ENCODE results near the gene B3GAT2. TPM values are rescaled to one million over a fixed set of nuclear protein-coding genes. Genes with fewer than 3 reads are reported as not detected.
"Not testable (repeated sequence)": the region's sequence is repeated elsewhere in the genome, so short reads cannot be mapped to it uniquely, and the experiment has no call there.

Gene B3GAT2
- total RNA-seq, 4 donors from 2014 or later: not detected

GRCh38 chr6:70954750-70955149 lies 2.1 kb downstream of the B3GAT2 start:
- H3K27ac ChIP-seq: no peak overlapping the region
- no peaks in the 10 kb centered on the region for H3K36me3 ChIP-seq
- intact Hi-C loops (cut with DNase I; ENCODE audit: low total_unique reads) (loop anchor here (5.0 kb wide), 1 partner anchor 247 kb away; no protein-coding TSS in a partner anchor), in situ Hi-C loops (cut with MboI; ENCODE audit: low sequenced_read_pairs in 4 of 4) (no loop called here)
- H3K4me3 ChIP-seq: peak overlapping the region in 1 of 4 donors; percentile 78
- H3K9me3 ChIP-seq: no peaks in the 10 kb centered on the region
- ATAC-seq: no peak
- no peak for DNase-seq
- H3K4me1 ChIP-seq: peaks cover 3 to 21% of the 10 kb centered on the region in 2 donors
- no peak for TF ChIP-seq POLR2A (IDR thresholded peaks at IDR 0.05)
- peaks cover 26 to 36% (median 36%) of the 10 kb centered on the region in 3 donors for H3K27me3 ChIP-seq

GRCh38 chr6:70954176-70954575 lies 2.7 kb downstream of the B3GAT2 start:
- Histone ChIP-seq H3K36me3 (no peaks in the 10 kb centered on the region), H3K9me3 (no peaks in the 10 kb centered on the region), H3K4me3 (no peak overlapping the region), H3K27me3 (peaks cover 26 to 36% (median 33%) of the 10 kb centered on the region in 3 donors), H3K4me1 (peaks cover 3 to 21% of the 10 kb centered on the region in 2 donors), H3K27ac (no peak overlapping the region)
- TF ChIP-seq POLR2A (IDR thresholded peaks at IDR 0.05) (no peak), CTCF (IDR thresholded peaks at IDR 0.05 in 4 of 5, conservative IDR thresholded peaks at IDR 0.05 in 1 of 5) (no peak)
- intact Hi-C loops (cut with DNase I; ENCODE audit: low total_unique reads) (no loop called here), in situ Hi-C loops (cut with MboI; ENCODE audit: low sequenced_read_pairs in 4 of 4) (no loop called here)
- no peak for DNase-seq
- no peak for ATAC-seq

- ATAC-seq (no peak), DNase-seq (no peak)
- intact Hi-C loops (cut with DNase I; ENCODE audit: low total_unique reads): no loop called here
- Histone ChIP-seq H3K4me1 (peaks cover 3 to 21% of the 10 kb centered on the region in 2 donors), H3K27ac (no peak overlapping the region), H3K9me3 (no peaks in the 10 kb centered on the region), H3K27me3 (peaks cover 26 to 33% (median 32%) of the 10 kb centered on the region in 3 donors), H3K4me3 (no peak overlapping the region), H3K36me3 (no peaks in the 10 kb centered on the region)
- in situ Hi-C loops (cut with MboI; ENCODE audit: low sequenced_read_pairs in 4 of 4): no loop called here
- no peak for TF ChIP-seq POLR2A (IDR thresholded peaks at IDR 0.05)
- no peak for TF ChIP-seq CTCF (IDR thresholded peaks at IDR 0.05 in 4 of 5, conservative IDR thresholded peaks at IDR 0.05 in 1 of 5)
These were observed 4.2 kb downstream of the B3GAT2 start for GRCh38 chr6:70952608-70953165.

- ATAC-seq; H3K27me3 ChIP-seq; in situ Hi-C loops (cut with MboI; ENCODE audit: low sequenced_read_pairs in 4 of 4); H3K4me1 ChIP-seq; H3K27ac ChIP-seq; H3K4me3 ChIP-seq; intact Hi-C loops (cut with DNase I; ENCODE audit: low total_unique reads); H3K36me3 ChIP-seq; DNase-seq; H3K9me3 ChIP-seq: not testable (repeated sequence)
These were observed 12.5 kb downstream of the B3GAT2 start for GRCh38 chr6:70944321-70944720.

GRCh38 chr6:70933853-70934252 lies 23.0 kb downstream of the B3GAT2 start:
- intact Hi-C loops (cut with DNase I; ENCODE audit: low total_unique reads): no loop called here
- Histone ChIP-seq H3K36me3 (no peaks in the 10 kb centered on the region), H3K27me3 (no peaks in the 10 kb centered on the region), H3K9me3 (no peaks in the 10 kb centered on the region), H3K4me1 (no peaks in the 10 kb centered on the region), H3K27ac (no peak overlapping the region), H3K4me3 (no peak overlapping the region)
- ATAC-seq (no peak), DNase-seq (no peak)
- in situ Hi-C loops (cut with MboI; ENCODE audit: low sequenced_read_pairs in 4 of 4): no loop called here
- TF ChIP-seq CTCF (IDR thresholded peaks at IDR 0.05 in 4 of 5, conservative IDR thresholded peaks at IDR 0.05 in 1 of 5) (no peak), POLR2A (IDR thresholded peaks at IDR 0.05) (no peak)

- ATAC-seq: no peak
These were observed 51.1 kb downstream of the B3GAT2 start for GRCh38 chr6:70905742-70906141.

More at GRCh38 chr6:70905742-70906141, 51.1 kb downstream of the B3GAT2 start:
- Histone ChIP-seq H3K27ac (no peak overlapping the region), H3K4me3 (no peak overlapping the region), H3K27me3 (no peaks in the 10 kb centered on the region), H3K4me1 (no peaks in the 10 kb centered on the region), H3K36me3 (no peaks in the 10 kb centered on the region), H3K9me3 (no peaks in the 10 kb centered on the region)
- in situ Hi-C loops (cut with MboI; ENCODE audit: low sequenced_read_pairs in 4 of 4): no loop called here
- intact Hi-C loops (cut with DNase I; ENCODE audit: low total_unique reads): no loop called here
- no peak for DNase-seq
- TF ChIP-seq CTCF (IDR thresholded peaks at IDR 0.05 in 4 of 5, conservative IDR thresholded peaks at IDR 0.05 in 1 of 5) (no peak), POLR2A (IDR thresholded peaks at IDR 0.05) (no peak)
